ENCODE measurements around the gene STRAP.
"Not testable (repeated sequence)": the region's sequence is repeated elsewhere in the genome, so short reads cannot be mapped to it uniquely, and the experiment has no call there.

The STRAP gene

GRCh38 chr12:15928870-15929571, 46.8 kb downstream of the STRAP start:
- no peak for DNase-seq

- DNase-seq, result no peak
Measured at GRCh38 chr12:15931590-15932053, 49.4 kb downstream of the STRAP start.

DNA sequence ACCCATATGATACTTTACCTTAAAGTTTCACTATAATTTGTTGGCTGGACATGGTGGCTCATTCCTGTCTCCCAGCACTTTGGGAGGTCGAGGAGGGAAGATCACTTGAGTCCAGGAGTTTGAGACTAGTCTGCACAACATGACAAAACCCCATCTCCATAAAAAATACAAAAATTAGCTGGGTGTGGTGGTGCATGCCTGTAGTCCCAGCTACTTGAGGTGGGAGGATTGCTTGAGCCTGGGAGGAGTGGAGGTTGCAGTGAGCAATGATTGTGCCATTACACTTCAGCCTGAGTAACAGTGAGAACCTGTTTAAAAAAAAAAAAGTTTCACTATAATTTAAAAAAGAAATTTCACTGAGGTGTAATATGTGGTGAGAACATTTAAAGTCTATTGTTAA, 50.1 kb downstream of the STRAP start:
- no peak for DNase-seq

GRCh38 chr12:15932971-15933370, 50.8 kb downstream of the STRAP start:
- no peak for DNase-seq

- DNase-seq, result no peak
Measured at GRCh38 chr12:15933751-15934150, 51.6 kb downstream of the STRAP start.

- DNase-seq, result no peak
Measured at GRCh38 chr12:15936751-15937150, 54.6 kb downstream of the STRAP start.

- DNase-seq, result no peak
Measured at GRCh38 chr12:15937902-15938301, 55.7 kb downstream of the STRAP start.

DNA sequence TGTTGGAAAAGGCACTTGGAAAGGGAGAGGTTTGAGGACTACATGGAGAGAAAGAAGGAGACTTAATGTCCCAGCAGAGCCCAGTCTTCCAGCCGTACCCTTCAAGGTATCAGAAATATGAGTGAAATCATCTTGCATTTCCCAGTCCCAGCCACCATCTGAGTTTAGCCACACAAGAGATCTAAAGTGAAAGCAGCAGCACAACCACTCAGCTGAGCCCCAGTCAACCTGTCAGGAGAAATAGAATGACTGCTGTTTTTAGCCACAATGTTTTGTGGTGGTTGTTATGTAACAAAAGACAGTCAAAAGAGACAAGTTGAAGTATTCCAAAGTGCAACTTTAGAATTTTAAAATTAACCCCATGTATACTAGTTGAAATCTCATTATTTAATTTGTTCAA, 56.9 kb downstream of the STRAP start:
- no peak for DNase-seq

GRCh38 chr12:15942475-15942874, 60.3 kb downstream of the STRAP start:
- no peak for DNase-seq

GRCh38 chr12:15943519-15943918, 61.3 kb downstream of the STRAP start:
- not testable (repeated sequence) for DNase-seq

GRCh38 chr12:15948461-15948860, 66.3 kb downstream of the STRAP start:
- not testable (repeated sequence) for DNase-seq
